Measurements from ENCODE around the gene CES5A. TPM values are rescaled to one million over a fixed set of nuclear protein-coding genes. Genes with fewer than 3 reads are reported as not detected.

The CES5A gene
- total RNA-seq, 1 donor from 2014 or later, result not detected

- no peak overlapping the region for H3K4me3 ChIP-seq
- H3K36me3 ChIP-seq, result no peaks in the 10 kb centered on the region
- intact Hi-C loops (cut with DNase I), result no loop called here
- DNase-seq (no peak), ATAC-seq (no peak)
- H3K27ac ChIP-seq, result no peak overlapping the region
- no peaks in the 10 kb centered on the region for H3K4me1 ChIP-seq
- no peaks in the 10 kb centered on the region for H3K27me3 ChIP-seq (ENCODE audit: low read depth)
- TF ChIP-seq CTCF (IDR thresholded peaks at IDR 0.05), result no peak
- no peaks in the 10 kb centered on the region for H3K9me3 ChIP-seq
These were observed 24.7 kb upstream of the CES5A start for GRCh38 chr16:55899857-55900256.

- intact Hi-C loops (cut with DNase I), result no loop called here
- no peaks in the 10 kb centered on the region for H3K27me3 ChIP-seq (ENCODE audit: low read depth)
- H3K27ac ChIP-seq, result no peak overlapping the region
- no peaks in the 10 kb centered on the region for H3K4me1 ChIP-seq
- no peak for TF ChIP-seq CTCF (IDR thresholded peaks at IDR 0.05)
- peaks cover 4% of the 10 kb centered on the region for H3K9me3 ChIP-seq
- no peak for ATAC-seq
- no peak overlapping the region for H3K4me3 ChIP-seq
- no peak for DNase-seq
- H3K36me3 ChIP-seq, result no peaks in the 10 kb centered on the region
These were observed 23.4 kb upstream of the CES5A start for GRCh38 chr16:55898592-55898991.

GRCh38 chr16:55892821-55893220, 17.6 kb upstream of the CES5A start:
- H3K27ac ChIP-seq, result no peak overlapping the region
- no peaks in the 10 kb centered on the region for H3K27me3 ChIP-seq (ENCODE audit: low read depth)
- no peaks in the 10 kb centered on the region for H3K4me1 ChIP-seq
- H3K4me3 ChIP-seq, result no peak overlapping the region
- intact Hi-C loops (cut with DNase I), result no loop called here
- no peaks in the 10 kb centered on the region for H3K36me3 ChIP-seq
- no peak for TF ChIP-seq CTCF (IDR thresholded peaks at IDR 0.05)
- peaks cover 22% of the 10 kb centered on the region for H3K9me3 ChIP-seq
- DNase-seq (no peak), ATAC-seq (no peak)

GRCh38 chr16:55889518-55889917, 14.3 kb upstream of the CES5A start:
- intact Hi-C loops (cut with DNase I), result no loop called here
- no peaks in the 10 kb centered on the region for H3K36me3 ChIP-seq
- H3K9me3 ChIP-seq, result peaks cover 22% of the 10 kb centered on the region
- H3K4me3 ChIP-seq, result no peak overlapping the region
- no peak for ATAC-seq
- no peaks in the 10 kb centered on the region for H3K27me3 ChIP-seq (ENCODE audit: low read depth)
- no peaks in the 10 kb centered on the region for H3K4me1 ChIP-seq
- H3K27ac ChIP-seq, result no peak overlapping the region
- no peak for DNase-seq
- TF ChIP-seq CTCF (IDR thresholded peaks at IDR 0.05), result no peak

GRCh38 chr16:55888546-55888945, 13.4 kb upstream of the CES5A start:
- DNase-seq, result no peak
- H3K27ac ChIP-seq, result no peak overlapping the region

More at GRCh38 chr16:55888546-55888945, 13.4 kb upstream of the CES5A start:
- ATAC-seq, result no peak
- H3K27me3 ChIP-seq (ENCODE audit: low read depth), result no peaks in the 10 kb centered on the region
- no peak overlapping the region for H3K4me3 ChIP-seq
- no peak for TF ChIP-seq CTCF (IDR thresholded peaks at IDR 0.05)
- intact Hi-C loops (cut with DNase I), result no loop called here
- H3K4me1 ChIP-seq, result no peaks in the 10 kb centered on the region
- H3K36me3 ChIP-seq, result no peaks in the 10 kb centered on the region
- H3K9me3 ChIP-seq, result peaks cover 18% of the 10 kb centered on the region
